Stimulated activated CD4-positive, alpha-beta T cell treated with anti-CD3 and anti-CD28 coated beads, Interleukin-1b, Interleukin-23, amount 100 ng/mL, for 48 hours (primary cell): ENCODE data around the gene GLP1R.

ENCODE experiments used
- DNase-seq: peaks from one replicate; pipeline ENCODE4 v3.0.0-alpha.2; 2020

Gene GLP1R

DNA sequence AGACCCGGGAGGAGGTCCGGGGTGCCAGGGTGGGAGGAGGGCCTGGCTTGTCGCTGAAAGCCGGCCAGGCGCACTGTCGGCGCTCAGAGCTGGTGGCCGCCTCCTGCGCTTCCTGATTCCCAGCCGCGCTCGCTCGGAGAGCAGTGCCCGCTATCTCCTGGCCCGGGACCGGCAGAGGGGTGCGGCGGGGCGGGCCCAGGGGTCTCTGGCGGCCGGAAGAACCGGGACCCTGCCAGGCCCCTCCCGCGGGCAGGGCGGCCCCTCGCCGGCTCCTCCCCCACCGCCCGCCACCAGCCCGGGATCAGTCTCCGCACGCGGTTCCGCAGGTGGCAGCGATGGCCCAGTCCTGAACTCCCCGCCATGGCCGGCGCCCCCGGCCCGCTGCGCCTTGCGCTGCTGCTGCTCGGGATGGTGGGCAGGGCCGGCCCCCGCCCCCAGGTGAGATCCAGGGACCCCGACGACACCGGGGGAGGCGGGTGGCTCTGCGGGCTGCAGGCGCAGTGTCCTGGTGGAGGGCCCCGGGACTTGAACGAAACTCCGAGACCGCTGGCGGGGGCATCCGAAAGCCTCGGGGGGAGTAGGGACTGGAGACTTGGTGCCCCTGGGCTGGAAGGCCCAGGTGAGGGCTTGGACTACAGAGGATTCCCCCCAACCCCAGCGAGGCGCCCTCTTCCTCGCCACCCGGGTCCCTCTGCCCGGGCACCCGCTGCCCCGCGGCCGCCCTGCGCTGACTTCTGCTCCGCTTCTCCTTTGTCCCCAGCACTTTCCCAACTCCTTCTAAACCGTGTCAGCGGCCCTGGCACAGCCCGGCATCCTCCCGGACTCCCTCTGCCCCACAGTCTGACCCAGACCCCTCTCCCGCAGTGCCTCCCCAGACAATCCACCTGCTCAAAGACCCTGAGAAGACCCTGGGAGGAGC lies at the start of gene GLP1R:
Gene GLP1R (plus strand): TSS at position 301 of the 919 bp plus-strand sequence. CDS start 60 bp downstream, at position 361.
- no peak for DNase-seq

DNA sequence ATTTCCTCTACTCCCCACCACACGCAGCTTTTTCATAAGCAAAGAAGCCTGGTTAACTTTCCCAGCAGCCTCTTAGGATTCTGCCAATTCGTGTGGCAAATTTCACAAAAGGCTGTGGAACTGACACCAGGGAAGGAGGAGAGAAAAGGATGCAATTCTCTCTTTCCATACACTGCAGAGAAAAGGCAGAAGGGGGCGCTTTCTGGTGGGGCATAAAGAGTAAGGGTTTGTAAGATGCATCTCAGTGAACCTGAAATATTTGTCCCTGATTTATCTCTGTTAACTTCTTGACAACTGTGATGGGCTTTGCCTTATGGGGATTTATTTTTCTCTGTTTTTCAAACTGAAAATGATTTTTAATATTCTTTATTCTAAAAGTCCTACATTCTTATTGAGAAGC lies 45.5 kb upstream of the GLP1R start:
- no peak for DNase-seq

DNA sequence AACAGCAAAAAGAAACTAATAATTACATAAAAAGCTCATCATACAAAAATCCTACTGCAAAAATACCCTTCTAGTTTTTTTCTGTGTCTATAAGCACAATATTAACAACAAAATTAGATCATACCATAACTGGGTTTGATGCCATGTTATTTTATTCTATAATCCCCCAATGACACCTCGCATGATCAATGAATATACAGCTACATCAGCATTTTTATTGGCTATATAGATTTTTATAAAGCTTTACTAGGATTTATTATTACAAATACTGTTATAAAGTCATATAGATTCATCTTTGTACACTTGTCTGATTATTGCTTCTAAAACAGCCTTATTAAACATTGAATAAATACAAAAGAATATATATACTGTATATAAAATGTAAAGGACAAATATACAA lies 45.1 kb upstream of the GLP1R start:
- DNase-seq, result no peak

DNA sequence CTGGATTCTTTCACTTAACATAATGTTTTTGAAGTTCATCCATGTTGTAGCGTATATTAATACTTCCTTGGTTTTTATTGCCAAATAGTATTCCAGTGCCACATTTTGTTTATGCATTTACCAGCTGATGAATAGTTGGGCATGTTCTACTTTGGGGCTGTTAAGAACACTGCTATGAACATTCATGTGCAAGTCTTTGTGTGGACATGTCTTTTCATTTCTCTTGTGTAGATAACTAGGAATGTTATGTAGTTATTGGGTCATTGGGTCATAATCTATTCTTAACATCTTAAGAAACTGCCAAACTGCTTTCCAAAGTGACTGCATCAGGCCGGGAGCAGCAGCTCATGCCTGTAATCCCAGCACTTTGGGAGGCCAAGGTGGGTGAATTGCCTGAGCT lies 43.8 kb upstream of the GLP1R start:
- DNase-seq, result no peak

DNA sequence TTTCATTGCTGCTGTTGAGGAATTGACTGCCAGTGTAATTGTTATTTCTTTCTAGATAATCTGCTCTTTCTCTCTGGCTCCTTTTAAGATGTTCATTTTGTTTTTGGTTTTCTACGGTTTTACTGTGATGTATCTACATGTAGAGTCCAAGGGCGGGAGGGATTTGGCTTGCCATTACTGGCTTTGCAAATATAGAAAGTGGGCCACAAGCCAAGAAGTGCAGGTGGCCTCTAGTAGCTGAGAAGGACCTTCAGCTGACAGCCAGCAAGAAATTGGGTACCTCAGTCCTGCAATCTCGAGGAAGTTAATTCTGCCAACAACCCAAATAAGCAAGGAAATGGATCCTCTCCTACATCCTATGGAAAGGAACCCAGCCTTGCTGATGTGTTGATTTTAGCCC lies 42.8 kb upstream of the GLP1R start:
- DNase-seq, result no peak

DNA sequence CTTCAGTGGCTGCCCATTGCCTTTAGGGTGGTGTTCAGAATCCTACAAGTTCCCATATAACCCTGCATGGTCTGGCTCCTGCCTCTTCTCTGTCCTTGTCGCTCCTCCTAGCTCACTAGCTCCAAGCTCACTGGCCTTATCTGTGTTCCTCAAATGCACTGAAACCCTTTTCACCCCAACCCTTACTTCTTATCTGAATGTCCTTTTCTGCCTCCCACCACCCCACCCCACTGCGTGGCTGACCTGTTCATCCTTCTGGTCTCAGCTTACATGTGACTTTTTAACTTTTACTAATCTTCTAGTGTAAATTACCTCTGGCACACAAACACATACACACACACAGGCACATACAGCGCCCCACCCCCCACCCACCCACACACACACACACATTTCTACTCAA lies 41.0 kb upstream of the GLP1R start:
- DNase-seq, result no peak

DNA sequence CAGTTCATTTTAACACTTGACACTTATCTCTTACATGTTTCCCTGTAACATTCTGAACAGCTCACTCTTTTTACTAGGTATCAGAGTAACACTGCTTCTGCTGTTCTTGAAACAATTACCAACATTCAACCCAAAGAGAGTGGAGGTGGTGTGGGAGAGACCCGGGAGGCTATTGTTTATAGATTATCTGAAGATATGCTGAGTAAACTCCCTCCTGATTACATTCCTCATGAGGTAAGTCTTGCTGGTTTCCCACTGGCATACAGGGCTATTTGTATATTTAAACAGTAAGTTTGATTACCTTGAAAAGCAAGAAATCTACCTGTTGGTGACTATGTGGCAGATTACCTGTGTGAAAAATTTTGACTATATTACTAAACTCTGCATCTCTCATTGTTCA lies 39.8 kb upstream of the GLP1R start:
- DNase-seq, result no peak

DNA sequence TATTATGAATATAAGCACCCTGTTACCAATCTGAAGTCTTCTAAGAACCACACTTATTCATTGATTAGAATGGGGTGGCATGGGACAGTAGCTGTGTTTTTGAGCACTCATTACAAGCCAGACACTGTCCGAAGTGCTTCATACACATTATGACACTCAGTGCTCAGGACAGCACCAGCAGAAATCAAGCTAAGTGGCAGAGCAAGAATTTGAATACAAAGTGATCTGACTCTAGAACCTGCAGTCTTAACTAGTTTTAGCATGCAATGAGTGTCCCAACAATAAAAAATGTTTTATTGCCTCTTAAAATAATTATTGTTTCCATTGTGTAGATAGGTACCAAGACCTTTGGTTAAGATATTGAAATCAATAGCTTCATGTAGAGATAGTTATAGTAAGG lies 39.1 kb upstream of the GLP1R start:
- DNase-seq, result no peak

DNA sequence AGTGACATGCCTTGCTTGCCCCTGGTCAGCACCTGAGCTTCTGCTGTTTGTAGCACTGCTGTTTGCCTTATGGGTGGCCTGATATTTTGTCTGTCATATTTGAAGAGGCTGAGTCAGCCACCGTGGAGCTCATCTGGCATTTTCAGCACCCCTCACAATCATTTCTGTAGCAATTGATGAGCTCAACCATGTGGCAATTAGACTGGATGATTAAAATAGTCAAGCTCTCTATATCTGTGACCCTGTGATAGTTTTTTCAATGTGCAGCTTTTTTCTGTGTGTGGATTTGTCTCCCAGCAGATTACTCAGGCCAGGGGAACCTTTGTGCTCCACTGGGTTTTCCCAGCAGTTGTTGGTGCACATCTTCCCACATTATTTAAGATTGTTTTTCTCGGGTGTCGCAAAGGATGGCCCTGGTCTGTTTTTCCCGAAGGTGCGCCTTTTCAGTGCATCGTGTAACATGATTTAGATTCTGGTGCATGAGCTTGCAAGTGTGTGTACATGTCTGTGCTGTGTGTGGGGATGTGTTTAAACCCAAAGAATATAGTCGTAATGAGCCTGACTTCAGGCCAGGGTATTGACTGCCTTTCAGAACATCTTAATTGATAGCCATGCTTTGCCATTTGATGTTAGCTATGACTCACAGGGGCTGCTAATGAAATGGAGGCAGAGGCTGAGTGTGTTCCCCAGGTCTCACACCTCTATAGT lies 31.6 kb upstream of the GLP1R start:
- DNase-seq, result no peak

DNA sequence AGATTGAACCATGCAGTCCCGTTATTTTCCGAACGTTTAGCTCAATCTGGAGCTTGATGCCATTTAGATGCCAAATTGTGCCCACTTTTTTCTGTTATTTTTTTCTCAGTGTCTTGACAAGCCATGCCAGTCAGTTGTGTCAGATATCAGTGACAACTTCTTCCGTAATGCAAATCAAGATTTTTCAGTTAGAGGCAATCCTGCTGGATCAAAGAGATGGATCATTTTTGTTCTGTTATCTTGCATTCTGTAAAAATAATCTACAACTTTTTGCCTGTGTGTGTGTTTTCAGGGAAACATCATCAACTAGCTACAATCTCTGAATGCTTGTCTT lies 31.1 kb upstream of the GLP1R start:
- DNase-seq, result no peak

DNA sequence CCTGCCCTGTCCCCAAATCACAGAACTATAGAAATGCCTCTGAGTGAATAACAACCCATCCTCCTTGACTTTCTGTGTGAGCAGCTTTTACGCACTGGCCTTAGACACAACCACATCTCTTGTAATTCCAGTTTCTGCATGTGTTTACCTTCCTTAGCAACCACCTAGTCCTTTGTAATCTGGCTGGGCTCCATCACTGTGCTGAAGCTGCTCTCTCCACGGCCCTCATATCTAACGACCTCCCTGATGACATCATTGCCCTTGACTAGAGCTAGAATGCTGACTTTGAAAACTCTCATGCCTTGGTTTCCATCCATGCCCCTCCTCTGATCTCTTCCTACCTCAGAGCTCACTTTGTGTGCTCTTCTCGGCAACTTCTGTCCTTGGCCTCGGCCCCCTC lies 30.5 kb upstream of the GLP1R start:
- DNase-seq, result no peak

DNA sequence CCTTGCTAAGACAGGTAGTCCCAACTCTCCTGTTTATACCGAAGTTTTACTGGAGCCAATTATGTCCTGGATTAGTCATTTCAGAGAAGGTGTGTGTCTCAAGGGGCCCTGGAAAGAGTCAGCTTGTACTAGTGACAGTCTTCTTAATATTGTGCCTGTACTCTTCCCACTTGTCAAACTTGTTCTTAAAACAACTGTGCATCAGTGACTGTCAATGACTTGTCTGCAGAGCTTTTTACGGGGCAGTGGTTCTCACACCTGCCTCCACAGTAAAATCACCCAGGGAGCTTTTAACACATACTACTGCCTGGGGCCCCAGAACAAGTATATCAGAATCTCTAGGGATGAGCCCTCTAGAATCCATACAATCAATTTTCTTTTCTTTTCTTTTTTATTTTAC lies 28.4 kb upstream of the GLP1R start:
- no peak for DNase-seq

DNA sequence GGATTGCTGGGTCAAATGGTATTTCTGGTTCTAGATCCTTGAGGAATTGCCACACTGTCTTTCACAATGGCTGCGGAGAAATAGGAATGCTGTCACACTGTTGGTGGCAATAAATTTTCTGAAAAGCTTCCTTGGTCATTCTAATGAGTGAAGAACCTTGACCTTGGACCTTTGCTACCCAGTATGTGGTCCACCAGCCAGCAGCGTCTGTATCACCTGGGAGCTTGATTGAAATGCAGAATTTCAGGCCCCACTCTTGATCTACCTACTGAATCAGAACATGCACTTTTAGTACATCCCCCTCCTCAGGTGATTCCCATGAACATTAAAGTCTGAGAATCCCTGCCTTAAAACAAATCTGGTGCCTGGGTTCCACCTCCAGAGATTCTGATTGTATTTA lies 27.5 kb upstream of the GLP1R start:
- no peak for DNase-seq

DNA sequence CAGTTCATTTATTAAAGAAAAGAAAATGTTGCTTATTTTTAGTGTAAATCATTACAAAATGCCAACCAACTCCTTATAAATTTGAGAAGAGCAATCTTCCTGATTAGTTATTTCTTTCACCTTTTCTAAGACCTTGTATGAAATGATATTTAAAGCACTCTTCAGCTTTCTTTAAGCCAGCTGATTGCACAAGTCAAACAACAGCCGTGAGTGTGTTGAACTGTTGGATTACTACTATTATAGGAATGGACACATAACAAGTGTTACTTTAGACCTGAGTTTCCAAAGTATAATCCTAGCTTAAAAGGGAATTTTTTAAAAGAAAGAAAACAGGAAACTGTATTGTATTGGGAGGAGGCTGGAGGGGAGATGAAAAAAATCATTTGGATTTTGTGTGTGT lies 26.8 kb upstream of the GLP1R start:
- DNase-seq, result no peak

DNA sequence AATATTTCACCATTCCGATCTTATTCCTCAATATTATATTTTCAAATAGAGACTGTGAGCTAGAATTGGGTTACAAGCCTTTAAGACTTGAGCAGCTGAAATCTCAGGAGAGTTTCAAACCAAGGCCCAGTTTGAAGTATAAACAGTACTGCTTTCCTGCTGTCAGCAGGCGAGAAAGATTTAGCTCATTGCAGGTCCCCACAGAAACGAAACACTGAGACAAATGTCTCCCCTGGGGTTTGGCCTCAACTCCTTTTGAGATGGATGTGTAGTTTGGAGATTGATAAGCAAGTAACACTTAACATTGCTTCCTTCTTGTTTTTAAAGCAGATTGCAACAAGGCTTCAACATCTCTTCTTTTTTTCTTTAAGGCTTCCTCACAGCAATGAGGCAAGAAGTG lies 22.4 kb upstream of the GLP1R start:
- DNase-seq, result no peak

DNA sequence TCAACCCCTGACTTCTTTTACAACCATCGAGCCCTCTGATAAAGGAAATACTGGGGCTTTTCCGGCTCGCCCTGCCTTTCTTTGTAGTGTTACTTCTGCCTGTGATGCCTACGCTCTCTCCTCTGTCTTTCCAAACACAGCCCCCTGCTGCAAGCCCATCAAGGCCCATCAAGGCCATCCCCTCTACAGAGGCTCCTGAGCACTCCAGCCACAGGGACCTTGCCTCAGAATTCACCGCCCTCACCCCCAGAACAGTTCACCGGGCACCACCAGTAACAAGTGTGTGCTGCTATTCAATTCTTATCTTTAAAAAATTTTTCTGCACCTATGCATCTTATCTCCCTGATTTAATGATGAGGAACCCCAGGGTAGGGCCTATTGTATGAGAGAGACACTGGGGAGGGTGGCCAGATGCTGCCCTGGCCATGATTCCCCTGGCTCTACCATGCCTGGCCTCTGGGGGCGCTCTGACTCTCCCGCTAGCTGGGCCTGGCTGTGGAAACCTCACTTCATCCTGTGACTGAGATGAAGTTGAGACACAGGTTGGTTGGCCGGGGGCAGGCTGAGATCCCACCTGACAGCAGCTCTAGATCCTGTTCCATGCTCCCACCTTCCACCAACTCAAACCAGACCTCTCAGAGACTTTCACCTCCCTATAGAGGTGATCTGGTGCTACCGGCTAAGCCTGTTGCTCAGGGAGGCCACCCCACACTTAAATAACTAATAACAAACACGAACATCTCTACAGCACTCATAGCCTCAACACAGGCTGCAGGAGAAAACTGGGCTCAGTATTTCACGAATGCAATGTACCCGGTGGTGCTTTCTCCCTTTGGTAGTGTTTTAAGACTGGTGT lies 19.2 kb upstream of the GLP1R start:
- peak; percentile 51 for DNase-seq

DNA sequence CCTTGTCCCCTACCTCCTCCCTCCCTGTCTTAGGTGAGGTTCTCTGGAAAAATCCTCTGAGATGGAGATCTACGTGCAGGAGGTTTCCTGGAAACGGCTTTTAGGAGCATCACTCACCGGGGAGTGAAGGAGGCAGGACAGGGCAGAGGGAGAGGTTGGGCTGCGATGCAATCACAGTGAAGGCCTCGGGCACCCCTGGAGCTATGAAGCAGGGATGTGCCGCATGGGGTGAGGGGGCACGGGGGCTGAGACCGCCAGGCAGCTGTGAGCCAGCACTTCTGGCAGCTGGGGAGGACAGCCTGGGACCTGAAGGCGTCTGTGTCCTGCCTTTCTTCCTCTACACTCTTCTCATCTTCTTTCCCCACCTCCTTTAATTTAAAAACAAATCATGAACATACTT lies 12.9 kb upstream of the GLP1R start:
- DNase-seq, result no peak

DNA sequence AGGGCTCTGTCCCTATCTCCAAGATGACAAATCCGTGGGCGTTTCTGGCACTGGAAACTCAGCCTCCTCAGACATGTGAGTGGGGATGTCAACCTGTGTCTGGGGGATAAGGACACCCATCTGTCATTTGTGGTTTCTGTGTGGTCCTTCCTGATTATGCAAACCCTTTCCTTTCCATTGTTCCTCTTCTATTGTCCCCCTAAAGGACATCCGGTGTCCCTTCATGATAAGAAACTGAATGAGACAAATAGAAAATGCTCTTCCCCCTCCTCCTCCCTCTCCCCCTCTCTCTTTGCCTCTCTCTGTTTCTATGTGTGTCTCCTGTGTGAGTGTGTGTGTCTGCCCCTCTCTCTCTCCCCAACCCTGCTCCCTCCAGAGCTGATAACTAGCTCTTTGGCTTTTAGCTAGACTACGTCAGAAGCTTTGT lies 11.5 kb upstream of the GLP1R start:
- DNase-seq, result no peak

DNA sequence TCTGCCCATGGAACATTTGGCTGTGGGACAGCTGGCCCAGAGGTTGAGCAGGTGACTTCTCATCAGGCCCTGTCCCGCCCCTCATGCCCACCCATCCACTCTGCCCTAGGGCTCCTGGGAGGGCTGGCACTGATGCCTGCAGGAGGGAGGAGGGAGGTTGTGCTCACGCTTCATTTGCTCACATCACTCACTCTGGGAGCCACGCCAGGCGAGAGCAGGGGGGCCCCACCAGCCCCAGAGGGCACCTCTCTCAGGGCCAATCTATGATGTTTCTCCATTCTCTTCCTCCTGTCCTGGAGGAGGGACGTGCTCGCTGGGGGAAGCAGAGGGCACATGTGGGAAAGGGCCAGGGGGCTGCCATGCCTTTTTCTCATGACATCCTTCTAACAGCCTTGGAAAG lies 10.9 kb upstream of the GLP1R start:
- no peak for DNase-seq

DNA sequence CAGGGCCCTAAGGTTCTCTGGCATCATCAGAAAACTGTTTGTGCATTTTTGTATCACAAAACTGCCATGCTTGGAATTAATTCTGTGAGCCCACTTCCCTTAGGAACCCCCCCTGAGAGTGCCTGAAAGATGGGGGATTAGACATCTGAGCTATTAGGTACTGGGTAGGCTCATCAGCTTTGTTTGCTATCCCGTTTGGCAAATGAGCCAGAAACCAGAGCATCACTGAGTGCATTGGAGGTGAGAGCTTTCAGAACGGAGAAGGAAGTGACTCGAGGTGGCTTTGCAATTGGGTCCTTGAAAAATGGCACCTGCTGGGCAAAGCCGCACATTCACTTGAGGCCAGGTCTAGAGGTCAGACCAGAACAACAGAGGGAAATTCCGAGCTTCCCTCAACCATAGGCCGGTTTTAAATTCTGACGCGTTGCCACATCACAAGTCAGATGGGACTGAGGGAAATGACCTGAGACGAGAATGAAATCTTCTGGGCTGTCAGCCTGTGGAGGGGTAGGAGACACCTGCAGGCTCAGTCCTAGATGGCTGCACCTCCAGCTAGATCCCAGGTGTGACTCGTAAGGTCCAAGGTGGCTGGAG lies 8.4 kb upstream of the GLP1R start:
- DNase-seq, result no peak

DNA sequence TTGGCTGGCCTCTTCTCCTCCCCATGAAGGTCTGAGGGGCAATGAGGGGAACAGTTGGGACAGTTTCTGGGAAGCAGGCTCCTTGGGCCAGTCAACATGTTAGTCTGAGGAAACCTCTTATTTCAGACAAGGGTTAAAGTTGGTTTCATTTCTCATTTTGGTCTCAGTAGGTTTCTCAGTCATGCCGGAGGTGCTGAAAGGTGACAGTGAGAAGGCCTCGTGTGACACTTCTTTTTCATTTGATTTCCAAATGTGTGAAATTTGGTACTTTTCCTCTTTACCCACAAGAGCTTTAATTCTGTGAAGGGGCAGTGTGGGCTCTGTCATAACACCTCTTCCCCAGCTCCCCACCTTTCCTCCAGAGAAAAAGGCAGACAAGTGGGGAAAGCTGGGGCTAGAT lies 7.5 kb upstream of the GLP1R start:
- no peak for DNase-seq

DNA sequence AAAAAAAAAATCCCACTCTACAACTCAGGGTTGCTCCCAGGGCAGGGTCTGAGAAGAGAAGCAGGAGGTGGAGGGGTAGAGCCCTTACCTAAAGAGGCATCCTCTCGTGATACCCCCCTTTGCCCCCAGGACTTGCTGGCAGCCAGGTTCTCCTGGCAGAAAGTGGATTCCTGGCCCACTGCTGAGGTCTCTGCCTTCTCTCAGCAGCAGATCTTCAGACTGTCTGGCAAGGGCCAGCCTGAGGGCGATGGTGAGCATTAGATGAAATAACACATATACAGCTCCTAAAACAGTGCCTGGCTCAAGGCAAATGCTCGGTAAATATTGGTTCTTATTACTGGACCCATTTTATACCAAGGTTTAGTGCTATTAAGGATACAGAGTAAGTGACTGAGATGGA lies 4.8 kb upstream of the GLP1R start:
- DNase-seq, result no peak

DNA sequence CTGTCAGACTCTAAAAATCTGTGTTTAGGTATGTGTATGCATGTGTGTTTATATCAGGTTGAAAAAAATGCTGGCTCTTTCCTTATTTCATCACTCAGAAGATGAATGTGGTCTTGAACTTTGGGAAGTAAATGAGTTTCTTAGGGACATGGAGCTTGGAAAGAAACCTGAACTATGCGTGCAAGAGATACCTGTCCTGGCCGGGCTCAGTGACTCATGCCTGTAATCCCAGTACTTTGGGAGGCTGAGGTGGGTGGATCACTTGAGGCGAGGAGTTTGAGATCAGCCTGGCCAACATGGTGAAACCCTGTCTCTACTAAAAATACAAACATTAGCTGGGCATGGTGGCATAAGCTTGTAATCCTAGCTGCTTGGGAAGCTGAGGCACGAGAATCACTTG lies 4.4 kb upstream of the GLP1R start:
- no peak for DNase-seq
